BE2C (cell line): Measurements from ENCODE around the gene AUTS2.

Experiments
- DNase-seq: peaks from one replicate; pipeline ENCODE4 v3.0.0-alpha.2; 2020
- H3K27me3 ChIP-seq: fragments of 250-450 bp; sonication (Bioruptor Pico); 2 replicates; pipeline ENCODE4 v1.5.1; 2020; ENCODE audit warnings: mild to moderate bottlenecking
- H3K36me3 ChIP-seq: fragments of 250-450 bp; sonication (Bioruptor Pico); 2 replicates; pipeline ENCODE4 v1.5.1; 2020; ENCODE audit warnings: mild to moderate bottlenecking
- H3K4me1 ChIP-seq: fragments of 250-450 bp; sonication (Bioruptor Pico); 2 replicates; pipeline ENCODE4 v1.5.1; 2020
- H3K4me3 ChIP-seq: 2 replicates; pipeline ENCODE4 v1.5.1; 2011; ENCODE audit warnings: low read depth, low read length
- H3K9me3 ChIP-seq: fragments of 250-450 bp; sonication (Bioruptor Pico); 2 replicates; pipeline ENCODE4 v1.5.1; 2020
- TF ChIP-seq, protein P1 (sequence below): IDR thresholded peaks from 2 replicates; pipeline ENCODE4 v1.5.1; 2012; ENCODE audit warnings: mild to moderate bottlenecking, low read depth, low read length

The AUTS2 gene

GRCh38 chr7:70349031-70349430 lies 750.8 kb downstream of the AUTS2 start:
- TF ChIP-seq, protein P1, sequence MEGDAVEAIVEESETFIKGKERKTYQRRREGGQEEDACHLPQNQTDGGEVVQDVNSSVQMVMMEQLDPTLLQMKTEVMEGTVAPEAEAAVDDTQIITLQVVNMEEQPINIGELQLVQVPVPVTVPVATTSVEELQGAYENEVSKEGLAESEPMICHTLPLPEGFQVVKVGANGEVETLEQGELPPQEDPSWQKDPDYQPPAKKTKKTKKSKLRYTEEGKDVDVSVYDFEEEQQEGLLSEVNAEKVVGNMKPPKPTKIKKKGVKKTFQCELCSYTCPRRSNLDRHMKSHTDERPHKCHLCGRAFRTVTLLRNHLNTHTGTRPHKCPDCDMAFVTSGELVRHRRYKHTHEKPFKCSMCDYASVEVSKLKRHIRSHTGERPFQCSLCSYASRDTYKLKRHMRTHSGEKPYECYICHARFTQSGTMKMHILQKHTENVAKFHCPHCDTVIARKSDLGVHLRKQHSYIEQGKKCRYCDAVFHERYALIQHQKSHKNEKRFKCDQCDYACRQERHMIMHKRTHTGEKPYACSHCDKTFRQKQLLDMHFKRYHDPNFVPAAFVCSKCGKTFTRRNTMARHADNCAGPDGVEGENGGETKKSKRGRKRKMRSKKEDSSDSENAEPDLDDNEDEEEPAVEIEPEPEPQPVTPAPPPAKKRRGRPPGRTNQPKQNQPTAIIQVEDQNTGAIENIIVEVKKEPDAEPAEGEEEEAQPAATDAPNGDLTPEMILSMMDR, result no peak
- DNase-seq, result no peak
- Histone ChIP-seq H3K27me3 (no peaks in the 10 kb centered on the region), H3K9me3 (no peaks in the 10 kb centered on the region), H3K4me3 (no peak overlapping the region), H3K4me1 (peaks cover 7% of the 10 kb centered on the region), H3K36me3 (no peaks in the 10 kb centered on the region)

- TF ChIP-seq, protein P1, result no peak
- H3K27me3 ChIP-seq, result no peaks in the 10 kb centered on the region
These were observed 751.5 kb downstream of the AUTS2 start for GRCh38 chr7:70349819-70350218.

DNA sequence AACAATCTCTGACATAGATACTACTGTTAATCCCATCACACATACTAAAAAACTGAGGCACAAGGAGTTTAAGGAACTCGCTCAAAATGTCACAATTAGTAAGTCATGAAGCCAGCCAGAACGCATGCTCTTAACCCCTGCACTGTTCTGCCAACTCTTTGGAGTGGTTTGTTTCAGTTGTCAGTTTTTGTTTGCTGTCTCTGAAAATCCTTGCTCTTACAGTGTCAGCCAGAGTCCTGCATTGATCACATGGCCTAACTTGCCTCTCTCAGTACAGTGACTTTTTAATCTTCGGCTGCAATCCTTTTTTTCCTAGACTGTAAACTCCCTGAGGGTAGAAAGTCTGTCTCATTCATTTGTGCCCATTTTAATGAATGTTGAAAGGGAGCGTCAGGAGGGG lies 753.8 kb downstream of the AUTS2 start:
- no peak overlapping the region for H3K4me3 ChIP-seq
- no peak for DNase-seq
- H3K27me3 ChIP-seq, result no peaks in the 10 kb centered on the region
- H3K9me3 ChIP-seq, result no peaks in the 10 kb centered on the region
- no peaks in the 10 kb centered on the region for H3K36me3 ChIP-seq
- H3K4me1 ChIP-seq, result peaks cover 25% of the 10 kb centered on the region
- TF ChIP-seq, protein P1, result no peak

More at GRCh38 chr7:70349819-70350218, 751.5 kb downstream of the AUTS2 start:
- peaks cover 15% of the 10 kb centered on the region for H3K4me1 ChIP-seq
- no peak overlapping the region for H3K4me3 ChIP-seq
- H3K36me3 ChIP-seq, result no peaks in the 10 kb centered on the region
- no peak for DNase-seq
- H3K9me3 ChIP-seq, result no peaks in the 10 kb centered on the region

DNA sequence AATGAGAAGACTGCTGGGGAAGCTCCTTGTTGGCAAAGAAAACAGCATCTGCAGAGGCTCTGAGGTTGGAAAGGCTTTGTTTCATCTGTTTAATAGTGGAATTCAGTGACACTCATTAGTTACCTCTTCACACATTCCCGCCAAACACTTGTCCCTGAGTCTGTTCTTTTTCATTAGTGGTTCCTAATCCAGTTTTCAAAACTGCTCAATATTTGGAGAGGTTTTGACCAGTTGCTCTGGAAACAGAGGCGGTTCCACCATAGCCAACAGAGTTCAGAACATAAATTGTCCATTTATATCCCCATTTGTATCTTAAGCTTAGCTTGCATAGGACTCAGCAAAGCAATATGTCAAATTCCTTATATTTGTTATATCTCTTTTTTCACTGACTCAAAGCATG lies 754.6 kb downstream of the AUTS2 start:
- H3K36me3 ChIP-seq, result no peaks in the 10 kb centered on the region
- H3K4me3 ChIP-seq, result no peak overlapping the region
- TF ChIP-seq, protein P1, result no peak
- H3K27me3 ChIP-seq, result no peaks in the 10 kb centered on the region
- DNase-seq, result no peak
- H3K9me3 ChIP-seq, result no peaks in the 10 kb centered on the region
- H3K4me1 ChIP-seq, result peaks cover 25% of the 10 kb centered on the region

- Histone ChIP-seq H3K36me3 (no peaks in the 10 kb centered on the region), H3K4me3 (no peak overlapping the region), H3K4me1 (peaks cover 25% of the 10 kb centered on the region), H3K27me3 (no peaks in the 10 kb centered on the region), H3K9me3 (no peaks in the 10 kb centered on the region)
- DNase-seq, result no peak
- TF ChIP-seq, protein P1, result no peak
These were observed 755.2 kb downstream of the AUTS2 start for GRCh38 chr7:70353330-70353945.

- TF ChIP-seq, protein P1, result no peak
- H3K4me3 ChIP-seq, result no peak overlapping the region
- H3K9me3 ChIP-seq, result no peaks in the 10 kb centered on the region
- H3K27me3 ChIP-seq, result no peaks in the 10 kb centered on the region
- peaks cover 25% of the 10 kb centered on the region for H3K4me1 ChIP-seq
- no peaks in the 10 kb centered on the region for H3K36me3 ChIP-seq
- no peak for DNase-seq
These were observed 755.7 kb downstream of the AUTS2 start for GRCh38 chr7:70353946-70354335.
